HCT116 (cell line): ENCODE data around the gene GPC5. TPM values are rescaled to one million over a fixed set of nuclear protein-coding genes. Genes with fewer than 3 reads are reported as not detected.

Experiments
- ATAC-seq: fragments of 200-7000 bp; cut with Tn5 transposase; 2 replicates; pipeline ENCODE4 v1.9.1; 2020; ENCODE audit warnings: mild to moderate bottlenecking, moderate library complexity
- BruUV-seq: library from RNA; stranded (reverse); fragments of 400-500 nt; replicated peaks from 2 replicates; lab custom pipeline; 2021; lab: Mats Ljungman, UMichigan
- CTCF ChIA-PET: fragments of 300-600 bp; sonication (Branson Sonifier 250); formaldehyde crosslinking; loops from one replicate; lab custom pipeline; 2021; ENCODE audit warnings: antibody characterized with exemption; lab: Charles Lee
- POLR2A ChIA-PET: fragments of 300-600, 350-600 bp; sonication (Branson Sonifier 250); formaldehyde crosslinking; loops from one replicate; lab custom pipeline; 2021; ENCODE audit warnings: antibody characterized with exemption; lab: Charles Lee
- RAD21 ChIA-PET, 2 experiments: fragments of 300-600 bp; sonication (Branson Sonifier 250); formaldehyde crosslinking; loops; one replicate each; lab custom pipeline; 2023; ENCODE audit warnings: low total read pairs in 2 of 2; ENCODE audit not compliant: uncharacterized antibody in 2 of 2, unreplicated experiment in 2 of 2, low non-redundant PET in 1 of 2; lab: Charles Lee
- DNase-seq: peaks from one replicate; pipeline ENCODE4 v3.0.0-alpha.2; 2010; ENCODE audit warnings: low read depth, low spot score
- H2AFZ ChIP-seq: fragments of 200-600 bp; shearing (Covaris generic), sonication (generic); 2 replicates; pipeline ENCODE4 v1.6.1; 2017; ENCODE audit warnings: low read depth, mixed run types, mixed read lengths, antibody characterized with exemption, low read length; ENCODE audit not compliant: poor library complexity, severe bottlenecking
- H3K27ac ChIP-seq: 2 replicates; pipeline ENCODE4 v1.5.1; 2012; ENCODE audit warnings: low read depth, low read length
- H3K27me3 ChIP-seq: fragments of 200-600 bp; sonication (generic); 2 replicates; pipeline ENCODE4 v1.6.1; 2016; ENCODE audit warnings: mixed run types, low read length, mixed read lengths; ENCODE audit not compliant: insufficient read depth
- H3K36me3 ChIP-seq, 2 experiments: fragments of 200-500 bp in 1 of 2; fragments of 200-600 bp in 1 of 2; sonication (Bioruptor generic) in 1 of 2; sonication (generic) in 1 of 2; 2 replicates each; pipeline versions ENCODE4 v1.5.1 to v1.6.1; 2014 to 2016; ENCODE audit warnings: low read length in 2 of 2, inconsistent platforms in 1 of 2, mixed read lengths in 1 of 2, mixed run types in 1 of 2; ENCODE audit not compliant: insufficient read depth in 2 of 2, control insufficient read depth in 1 of 2
- H3K4me1 ChIP-seq, 2 experiments: fragments of 200-600 bp in 1 of 2; sonication (generic) in 1 of 2; 2 replicates each; pipeline versions ENCODE4 v1.5.1 to v1.6.1; 2012 to 2017; ENCODE audit warnings: low read length in 2 of 2, inconsistent platforms in 1 of 2, mild to moderate bottlenecking in 1 of 2, mixed read lengths in 1 of 2, mixed run types in 1 of 2, moderate library complexity in 1 of 2; ENCODE audit not compliant: insufficient read depth in 2 of 2, control insufficient read depth in 1 of 2
- H3K4me2 ChIP-seq: fragments of 200-600 bp; sonication (generic); 2 replicates; pipeline ENCODE4 v1.6.1; 2017; ENCODE audit warnings: mixed run types, low read length, mixed read lengths
- H3K4me3 ChIP-seq, 2 experiments: fragments of 200-600 bp in 1 of 2; sonication (generic) in 1 of 2; replicated peaks in 1 of 2; 2 replicates each; pipeline ENCODE4 v1.5.1; 2011 to 2016; ENCODE audit warnings: low read length in 2 of 2, control low read depth in 1 of 2, low read depth in 1 of 2, mild to moderate bottlenecking in 1 of 2, mixed read lengths in 1 of 2, mixed run types in 1 of 2
- H3K79me2 ChIP-seq: fragments of 200-600 bp; sonication (generic); 2 replicates; pipeline ENCODE4 v1.6.1; 2017; ENCODE audit warnings: mild to moderate bottlenecking, mixed run types, low read length, moderate library complexity, mixed read lengths; ENCODE audit not compliant: insufficient read depth
- H3K9ac ChIP-seq: fragments of 200-600 bp; sonication (generic); 2 replicates; pipeline ENCODE4 v1.6.1; 2016; ENCODE audit warnings: low read length, mixed read lengths
- H3K9me2 ChIP-seq: fragments of 200-600 bp; sonication (generic), shearing (Covaris generic); 2 replicates; pipeline ENCODE4 v1.6.1; 2017; ENCODE audit warnings: mixed run types, mild to moderate bottlenecking, moderate library complexity; ENCODE audit not compliant: insufficient read depth
- H3K9me3 ChIP-seq, 2 experiments: fragments of 200-500 bp in 1 of 2; fragments of 200-600 bp in 1 of 2; sonication (Bioruptor generic) in 1 of 2; sonication (generic) in 1 of 2; 2 replicates each; pipeline ENCODE4 v1.6.1; 2014 to 2017; ENCODE audit warnings: low read length in 2 of 2, mixed read lengths in 2 of 2, inconsistent platforms in 1 of 2, low read depth in 1 of 2, mild to moderate bottlenecking in 1 of 2, mixed run types in 1 of 2, moderate library complexity in 1 of 2; ENCODE audit not compliant: control insufficient read depth in 1 of 2, insufficient read depth in 1 of 2
- H4K20me1 ChIP-seq: fragments of 200-600 bp; sonication (generic), shearing (Covaris generic); 2 replicates; pipeline ENCODE4 v1.6.1; 2017; ENCODE audit warnings: mixed run types, mild to moderate bottlenecking, moderate library complexity; ENCODE audit not compliant: insufficient read depth
- CBX3 ChIP-seq: IDR thresholded peaks from 2 replicates; pipeline ENCODE4 v1.6.1; 2012; ENCODE audit warnings: low read depth
- CEBPB ChIP-seq: IDR thresholded peaks from 2 replicates; pipeline ENCODE4 v1.6.1; 2012; ENCODE audit warnings: low read depth
- EGR1 ChIP-seq: IDR thresholded peaks from 2 replicates; pipeline ENCODE4 v1.6.1; 2012; ENCODE audit warnings: low read depth
- ELF1 ChIP-seq: IDR thresholded peaks from 2 replicates; pipeline ENCODE4 v1.6.1; 2012; ENCODE audit warnings: low read depth, borderline replicate concordance
- EZH2 ChIP-seq: fragments of 200-600 bp; sonication (generic); IDR thresholded peaks from 2 replicates; pipeline ENCODE4 v1.6.1; 2017; ENCODE audit warnings: antibody characterized with exemption, mixed run types
- EZH2phosphoT487 ChIP-seq: fragments of 200-600 bp; IDR thresholded peaks from 2 replicates; pipeline ENCODE4 v1.6.1; 2018; ENCODE audit warnings: antibody characterized with exemption, borderline replicate concordance
- FOSL1 ChIP-seq: IDR thresholded peaks from 2 replicates; pipeline ENCODE4 v1.6.1; 2012; ENCODE audit warnings: low read depth
- JUND ChIP-seq: IDR thresholded peaks from 2 replicates; pipeline ENCODE4 v1.6.1; 2012
- POLR2AphosphoS5 ChIP-seq: IDR thresholded peaks from 2 replicates; pipeline ENCODE4 v1.6.1; 2011; ENCODE audit warnings: mild to moderate bottlenecking, low read depth, low read length, moderate library complexity
- SRF ChIP-seq: IDR thresholded peaks from 2 replicates; pipeline ENCODE4 v1.6.1; 2012; ENCODE audit warnings: low read depth
- TCF7L2 ChIP-seq: IDR thresholded peaks from 2 replicates; pipeline ENCODE4 v1.7.0; 2011; ENCODE audit warnings: borderline replicate concordance, inconsistent platforms; ENCODE audit not compliant: insufficient read depth, insufficient read length; ENCODE audit errors: extremely low read depth
- YY1 ChIP-seq: IDR thresholded peaks from 2 replicates; pipeline ENCODE4 v1.6.1; 2011; ENCODE audit warnings: low read length, low read depth, moderate library complexity, mild to moderate bottlenecking; ENCODE audit not compliant: insufficient replicate concordance; ENCODE audit errors: extremely low read depth
- ZFX ChIP-seq: fragments of 450-650 bp; IDR thresholded peaks from 2 replicates; pipeline ENCODE4 v1.6.1; 2017
- ZNF274 ChIP-seq: fragments of 200-500 bp; sonication (Bioruptor generic); IDR thresholded peaks from 2 replicates; pipeline ENCODE4 v1.6.1; 2014; ENCODE audit warnings: mild to moderate bottlenecking, low read depth, low read length, inconsistent platforms
- intact Hi-C: fragments of 100-400 bp; cut with micrococcal nuclease; formaldehyde crosslinking; loops from 2 replicates; pipeline ENCODE4 v1.10.0; 2022
- total RNA-seq: library from RNA; stranded (reverse); gene quantifications from one replicate; pipeline ENCODE4 v1.2.1, GENCODE V29; 2021; ENCODE audit not compliant: unreplicated experiment
- TF ChIP-seq, protein P1 (sequence below): IDR thresholded peaks from 2 replicates; pipeline ENCODE4 v1.6.1; 2011; ENCODE audit warnings: mild to moderate bottlenecking, low read length, moderate library complexity; ENCODE audit not compliant: insufficient replicate concordance; ENCODE audit errors: extremely low read depth
- TF ChIP-seq, protein P2 (sequence below): IDR thresholded peaks from 2 replicates; pipeline ENCODE4 v1.6.1; 2012

The GPC5 gene
- total RNA-seq, 1 experiment from 2014 or later, result not detected

DNA sequence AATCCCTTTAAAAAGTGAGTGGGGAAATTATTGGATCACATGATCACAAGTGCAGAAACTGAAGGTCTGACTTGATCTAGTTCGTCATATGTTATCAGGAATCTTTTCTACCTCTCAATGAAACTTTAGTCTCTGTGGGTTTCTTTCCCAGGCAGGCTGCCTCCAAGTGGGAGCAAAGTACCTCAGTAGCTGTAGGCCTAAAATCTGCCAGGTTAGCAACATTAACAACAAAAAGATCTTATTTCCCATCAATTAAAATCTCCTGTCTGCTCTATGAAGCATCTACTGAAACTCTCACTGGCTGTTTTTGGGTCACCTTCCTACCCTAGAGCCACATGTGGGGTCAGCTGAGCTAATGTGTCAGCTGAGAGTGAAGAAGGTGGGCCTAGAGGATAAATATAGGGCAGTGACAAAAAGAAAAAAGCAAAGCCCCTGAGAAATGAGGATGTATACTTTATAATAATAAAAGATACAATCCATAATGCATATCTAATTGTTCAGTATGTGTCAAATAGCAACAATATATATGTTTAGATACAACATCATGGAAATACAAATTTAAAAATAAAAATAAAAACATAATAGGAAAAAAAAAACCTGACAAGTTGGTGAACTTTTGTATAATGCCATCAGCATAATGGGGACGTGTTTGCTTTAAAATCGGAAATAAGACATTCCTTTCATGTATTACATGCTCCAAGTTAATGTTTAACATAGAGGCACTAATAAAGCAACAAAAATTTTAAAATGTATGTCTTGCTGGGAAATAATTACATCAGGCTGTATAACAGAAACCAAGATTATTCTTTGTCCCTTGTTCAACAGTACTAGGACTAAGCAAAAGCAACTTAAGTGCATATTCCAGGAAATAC, 141.1 kb downstream of the GPC5 start:
- POLR2A ChIA-PET, result no interaction called here
- Histone ChIP-seq H4K20me1 (no peaks in the 10 kb centered on the region), H3K79me2 (no peaks in the 10 kb centered on the region), H3K27me3 (no peaks in the 10 kb centered on the region), H3K9me3 (peaks cover 0 to 4% of the 10 kb centered on the region in 2 experiments; a peak in 2 of 4 replicates), H2AFZ (no peak overlapping the region), H3K4me2 (no peak overlapping the region), H3K36me3 (no peaks in the 10 kb centered on the region)
- CTCF ChIA-PET, result no interaction called here
- intact Hi-C loops, result no loop called here
- DNase-seq, result no peak
- ATAC-seq, result no peak
- TF ChIP-seq, protein P1, sequence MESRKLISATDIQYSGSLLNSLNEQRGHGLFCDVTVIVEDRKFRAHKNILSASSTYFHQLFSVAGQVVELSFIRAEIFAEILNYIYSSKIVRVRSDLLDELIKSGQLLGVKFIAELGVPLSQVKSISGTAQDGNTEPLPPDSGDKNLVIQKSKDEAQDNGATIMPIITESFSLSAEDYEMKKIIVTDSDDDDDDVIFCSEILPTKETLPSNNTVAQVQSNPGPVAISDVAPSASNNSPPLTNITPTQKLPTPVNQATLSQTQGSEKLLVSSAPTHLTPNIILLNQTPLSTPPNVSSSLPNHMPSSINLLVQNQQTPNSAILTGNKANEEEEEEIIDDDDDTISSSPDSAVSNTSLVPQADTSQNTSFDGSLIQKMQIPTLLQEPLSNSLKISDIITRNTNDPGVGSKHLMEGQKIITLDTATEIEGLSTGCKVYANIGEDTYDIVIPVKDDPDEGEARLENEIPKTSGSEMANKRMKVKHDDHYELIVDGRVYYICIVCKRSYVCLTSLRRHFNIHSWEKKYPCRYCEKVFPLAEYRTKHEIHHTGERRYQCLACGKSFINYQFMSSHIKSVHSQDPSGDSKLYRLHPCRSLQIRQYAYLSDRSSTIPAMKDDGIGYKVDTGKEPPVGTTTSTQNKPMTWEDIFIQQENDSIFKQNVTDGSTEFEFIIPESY, result no peak
- TF ChIP-seq YY1 (no peak), FOSL1 (no peak), ZNF274 (no peak), CBX3 (no peak), ELF1 (no peak), JUND (no peak), ZFX (no peak), POLR2AphosphoS5 (no peak), EZH2 (no peak), EGR1 (no peak), SRF (no peak), EZH2phosphoT487 (no peak), TCF7L2 (no peak), CEBPB (no peak)
- TF ChIP-seq, protein P2, sequence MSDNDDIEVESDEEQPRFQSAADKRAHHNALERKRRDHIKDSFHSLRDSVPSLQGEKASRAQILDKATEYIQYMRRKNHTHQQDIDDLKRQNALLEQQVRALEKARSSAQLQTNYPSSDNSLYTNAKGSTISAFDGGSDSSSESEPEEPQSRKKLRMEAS, result no peak
- TF ChIP-seq, all 23 proteins: peak for 0
- Histone ChIP-seq H3K4me3 (no peak overlapping the region), H3K4me1 (no peaks in the 10 kb centered on the region), H3K27ac (no peak overlapping the region), H3K9me2 (no peaks in the 10 kb centered on the region), H3K9ac (no peak overlapping the region)
- no TSS peak for BruUV-seq
- RAD21 ChIA-PET, result no interaction called here
